Progenitor cell of endocrine pancreas (in vitro differentiated cells): Measurements from ENCODE around the gene CBLB. TPM values are rescaled to one million over a fixed set of nuclear protein-coding genes. Genes with fewer than 3 reads are reported as not detected.

Source experiments
- DNase-seq: peaks from one replicate; pipeline ENCODE4 v3.0.0; 2021; ENCODE audit warnings: low spot score; ENCODE audit not compliant: unreplicated experiment
- H3K27ac Mint-ChIP-seq: 2 replicates; pipeline ENCODE4 v1.8.0; 2021; ENCODE audit warnings: mild to moderate bottlenecking, moderate library complexity, mixed read lengths
- H3K27me3 Mint-ChIP-seq: 2 replicates; pipeline ENCODE4 v1.8.0; 2021; ENCODE audit warnings: mixed read lengths
- H3K36me3 Mint-ChIP-seq: 2 replicates; pipeline ENCODE4 v1.8.0; 2022; ENCODE audit warnings: mixed read lengths; ENCODE audit not compliant: insufficient read depth
- H3K4me1 Mint-ChIP-seq: 2 replicates; pipeline ENCODE4 v1.8.0; 2021; ENCODE audit warnings: low read depth, mixed read lengths
- H3K4me3 Mint-ChIP-seq: 2 replicates; pipeline ENCODE4 v1.8.0; 2021; ENCODE audit warnings: low read depth, mild to moderate bottlenecking, moderate library complexity, mixed read lengths
- H3K9me3 Mint-ChIP-seq: 2 replicates; pipeline ENCODE4 v1.8.0; 2021; ENCODE audit warnings: low read depth, mixed read lengths
- long read RNA-seq: library from polyadenylated mRNA; unstranded; transcript quantifications from one replicate; pipeline ENCODE4 v2.0.0, GENCODE V29; 2020
- total RNA-seq: library from RNA; stranded (reverse); gene quantifications from 2 replicates; pipeline ENCODE4 v1.2.1, GENCODE V29; 2021
- TF ChIP-seq, protein P1 (sequence below): fragments of 200-600 bp; sonication (generic); IDR thresholded peaks from one replicate; pipeline ENCODE4 v1.5.0; 2021; ENCODE audit warnings: antibody characterized with exemption, mild to moderate bottlenecking; ENCODE audit not compliant: unreplicated experiment

The CBLB gene
- 64.1 and 69.8 TPM in 2 replicates for total RNA-seq
- long read RNA-seq, full-length matches to known transcripts, result 4 of 48 reads
- long read RNA-seq, partial matches to known transcripts, result 11 of 48 reads
- long read RNA-seq, other reads (novel, unspliced or antisense), result 33 of 48 reads

DNA sequence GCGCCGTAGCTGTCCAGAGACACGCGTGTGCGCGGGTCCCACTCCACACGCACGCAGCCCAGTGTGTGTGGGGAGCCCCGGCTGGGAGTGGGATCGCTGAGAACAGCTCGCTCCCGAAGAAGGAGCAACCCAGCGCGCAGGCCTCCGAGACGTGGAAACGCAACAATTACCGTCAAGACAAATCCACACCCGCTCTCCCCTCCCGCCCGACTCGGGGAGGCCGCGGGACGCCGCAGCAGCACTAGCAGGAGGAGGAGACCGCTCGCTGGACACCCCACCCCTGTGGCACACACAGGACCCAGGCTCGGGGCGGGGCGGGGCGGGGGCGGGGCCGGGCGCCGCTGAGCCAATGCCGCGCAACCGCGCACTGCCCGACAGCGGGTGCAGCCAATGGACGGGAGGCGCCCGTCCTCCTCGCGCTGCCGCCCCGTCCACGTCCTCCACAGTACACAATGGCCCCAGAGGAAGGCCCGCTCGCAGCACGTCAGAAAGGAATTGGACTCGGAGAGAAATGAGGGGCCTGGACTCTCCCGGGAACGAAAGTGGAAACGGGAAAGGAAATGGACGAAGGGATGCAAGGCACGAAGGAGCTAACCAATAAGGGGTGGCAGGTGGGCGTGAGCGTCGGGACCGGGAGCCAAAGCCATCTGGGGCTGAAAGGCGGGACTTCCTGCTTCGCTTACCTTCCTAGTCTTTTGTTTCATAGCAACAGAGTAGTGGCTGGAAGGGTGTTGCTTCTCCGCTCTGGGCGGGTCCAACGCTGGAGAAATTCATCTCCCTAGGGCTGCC lies at the start of gene CBLB:
Gene CBLB (minus strand): TSS at position 271 of the 789 bp plus-strand sequence. CDS start 1,435 bp downstream, outside the sequence.
- Mint-ChIP-seq H3K27me3 (no peaks in the 10 kb centered on the region), H3K4me1 (peaks cover 43% of the 10 kb centered on the region), H3K27ac (peak within 1 kb of the TSS; percentile 99), H3K9me3 (no peaks in the 10 kb centered on the region), H3K4me3 (peak within 1 kb of the TSS; percentile 98), H3K36me3 (peaks cover 7% of the 10 kb centered on the region)
- DNase-seq, result peak; percentile 72
- TF ChIP-seq, protein P1, sequence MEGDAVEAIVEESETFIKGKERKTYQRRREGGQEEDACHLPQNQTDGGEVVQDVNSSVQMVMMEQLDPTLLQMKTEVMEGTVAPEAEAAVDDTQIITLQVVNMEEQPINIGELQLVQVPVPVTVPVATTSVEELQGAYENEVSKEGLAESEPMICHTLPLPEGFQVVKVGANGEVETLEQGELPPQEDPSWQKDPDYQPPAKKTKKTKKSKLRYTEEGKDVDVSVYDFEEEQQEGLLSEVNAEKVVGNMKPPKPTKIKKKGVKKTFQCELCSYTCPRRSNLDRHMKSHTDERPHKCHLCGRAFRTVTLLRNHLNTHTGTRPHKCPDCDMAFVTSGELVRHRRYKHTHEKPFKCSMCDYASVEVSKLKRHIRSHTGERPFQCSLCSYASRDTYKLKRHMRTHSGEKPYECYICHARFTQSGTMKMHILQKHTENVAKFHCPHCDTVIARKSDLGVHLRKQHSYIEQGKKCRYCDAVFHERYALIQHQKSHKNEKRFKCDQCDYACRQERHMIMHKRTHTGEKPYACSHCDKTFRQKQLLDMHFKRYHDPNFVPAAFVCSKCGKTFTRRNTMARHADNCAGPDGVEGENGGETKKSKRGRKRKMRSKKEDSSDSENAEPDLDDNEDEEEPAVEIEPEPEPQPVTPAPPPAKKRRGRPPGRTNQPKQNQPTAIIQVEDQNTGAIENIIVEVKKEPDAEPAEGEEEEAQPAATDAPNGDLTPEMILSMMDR, result no peak

DNA sequence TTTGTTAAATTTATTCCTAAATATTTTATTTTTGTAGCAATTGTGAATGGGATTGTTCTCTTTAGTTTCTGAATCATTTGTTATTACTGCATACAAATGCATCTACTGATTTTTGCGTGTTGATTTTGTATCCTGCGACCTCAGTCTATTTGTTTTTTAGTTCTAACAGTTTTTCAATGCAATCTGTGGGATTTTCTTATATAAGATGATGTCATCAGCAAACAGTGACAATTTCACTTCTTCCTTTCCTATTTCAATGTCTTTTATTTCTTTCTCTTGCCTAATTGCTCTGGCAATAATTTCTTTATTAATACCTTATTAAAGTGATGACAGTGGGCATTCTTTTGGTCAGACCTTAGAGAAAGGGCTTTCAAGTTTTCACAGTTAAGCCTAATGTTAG lies 48.0 kb upstream of the CBLB start:
- Mint-ChIP-seq H3K4me3 (no peak overlapping the region), H3K27ac (no peak overlapping the region), H3K4me1 (no peaks in the 10 kb centered on the region), H3K9me3 (peaks cover 21% of the 10 kb centered on the region), H3K36me3 (peaks cover 2% of the 10 kb centered on the region), H3K27me3 (no peaks in the 10 kb centered on the region)
- no peak for DNase-seq
- TF ChIP-seq, protein P1, result no peak

DNA sequence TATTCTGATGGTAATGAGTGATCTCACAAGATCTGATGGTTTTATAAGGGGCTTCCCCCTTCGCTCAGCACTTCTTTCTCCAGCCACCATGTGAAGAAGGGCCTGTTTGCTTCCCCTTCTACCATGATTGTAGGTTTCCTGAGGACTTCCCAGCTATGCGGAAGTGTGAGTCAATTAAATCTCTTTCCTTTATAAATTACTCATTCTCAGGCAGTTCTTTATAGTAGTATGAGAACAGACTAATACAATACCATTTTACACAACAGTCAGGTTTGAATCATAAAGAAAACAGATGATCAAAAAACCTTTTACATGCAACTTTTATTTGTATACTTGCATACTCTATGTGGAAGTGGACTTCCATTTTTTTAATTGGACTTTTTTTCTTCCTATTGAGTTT lies 46.7 kb upstream of the CBLB start:
- Mint-ChIP-seq H3K27me3 (no peaks in the 10 kb centered on the region), H3K4me1 (no peaks in the 10 kb centered on the region), H3K36me3 (peaks cover 2% of the 10 kb centered on the region), H3K27ac (no peak overlapping the region), H3K9me3 (peaks cover 21% of the 10 kb centered on the region), H3K4me3 (no peak overlapping the region)
- DNase-seq, result no peak
- TF ChIP-seq, protein P1, result no peak

DNA sequence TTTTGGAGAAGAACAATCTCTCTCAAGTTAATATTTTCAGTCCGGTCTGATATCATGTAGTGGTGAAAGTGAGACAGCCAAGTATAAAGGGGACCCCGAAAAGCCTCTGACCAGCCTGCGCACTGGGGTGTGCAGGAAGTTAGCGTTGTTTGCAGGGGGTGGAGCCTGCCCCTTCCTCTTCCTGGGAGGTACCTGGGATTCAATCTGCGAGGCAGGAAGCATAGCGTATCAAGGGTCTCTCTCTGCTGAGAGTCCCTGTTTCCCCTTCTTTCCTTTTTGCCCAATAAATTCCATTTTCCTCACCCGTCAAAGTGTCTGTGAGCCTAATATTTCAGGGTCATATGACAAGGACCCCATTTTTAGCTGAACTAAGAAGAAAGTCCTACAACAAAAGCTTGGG lies 44.8 kb upstream of the CBLB start:
- Mint-ChIP-seq H3K36me3 (peaks cover 2% of the 10 kb centered on the region), H3K9me3 (peaks cover 7% of the 10 kb centered on the region), H3K27ac (no peak overlapping the region), H3K4me3 (no peak overlapping the region), H3K27me3 (no peaks in the 10 kb centered on the region), H3K4me1 (no peaks in the 10 kb centered on the region)
- no peak for DNase-seq
- TF ChIP-seq, protein P1, result no peak

DNA sequence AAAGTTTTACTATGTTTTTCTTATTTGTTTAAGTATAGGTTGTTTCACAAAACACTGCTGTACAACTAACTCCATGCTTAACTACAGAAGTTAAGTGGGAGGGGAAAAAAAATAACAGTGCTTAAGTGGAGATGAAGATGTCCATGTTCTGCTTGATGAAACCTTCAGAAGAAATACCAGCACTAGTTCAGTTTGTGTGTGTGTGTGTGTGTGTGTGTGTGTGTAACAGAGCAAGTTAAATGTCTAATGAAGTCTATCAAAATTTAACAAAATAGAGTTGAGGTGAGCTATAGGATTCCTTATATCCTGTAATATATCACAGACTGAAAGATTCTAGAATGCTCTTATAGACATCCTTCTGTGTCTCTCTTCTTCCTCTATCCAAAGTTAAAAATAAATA lies 44.1 kb upstream of the CBLB start:
- no peaks in the 10 kb centered on the region for H3K27me3 Mint-ChIP-seq
- H3K4me1 Mint-ChIP-seq, result no peaks in the 10 kb centered on the region
- peaks cover 7% of the 10 kb centered on the region for H3K9me3 Mint-ChIP-seq
- TF ChIP-seq, protein P1, result no peak
- H3K4me3 Mint-ChIP-seq, result no peak overlapping the region
- peaks cover 2% of the 10 kb centered on the region for H3K36me3 Mint-ChIP-seq
- H3K27ac Mint-ChIP-seq, result no peak overlapping the region
- no peak for DNase-seq
